Fibroblast of skin of right biceps (primary cell): ENCODE results near the gene GALNT18.

Source experiments
- DNase-seq: peaks from one replicate; pipeline ENCODE4 v3.0.0-alpha.2; 2013

GALNT18 gene

GRCh38 chr11:11622772-11623171 is 967 bp upstream of the GALNT18 start:
- no peak for DNase-seq

GRCh38 chr11:11622340-11622706 is 518 bp upstream of the GALNT18 start:
- DNase-seq, result no peak

- peak; percentile 18 for DNase-seq
Observed at GRCh38 chr11:11620921-11621572, 758 bp downstream of the GALNT18 start.

GRCh38 chr11:11620173-11620920 is 1.5 kb downstream of the GALNT18 start:
- no peak for DNase-seq

GRCh38 chr11:11618973-11619435 is 2.8 kb downstream of the GALNT18 start:
- no peak for DNase-seq

GRCh38 chr11:11615086-11615485 is 6.7 kb downstream of the GALNT18 start:
- no peak for DNase-seq

GRCh38 chr11:11612439-11612838 is 9.4 kb downstream of the GALNT18 start:
- DNase-seq, result no peak

GRCh38 chr11:11611381-11611780 is 10.4 kb downstream of the GALNT18 start:
- no peak for DNase-seq

GRCh38 chr11:11608783-11609232 is 13.0 kb downstream of the GALNT18 start:
- DNase-seq, result peak; percentile 66

- no peak for DNase-seq
Observed at GRCh38 chr11:11607772-11608171, 14.0 kb downstream of the GALNT18 start.

GRCh38 chr11:11605821-11606450 is 15.9 kb downstream of the GALNT18 start:
- DNase-seq, result no peak

- DNase-seq, result no peak
Observed at GRCh38 chr11:11605181-11605580, 16.6 kb downstream of the GALNT18 start.

- DNase-seq, result no peak
Observed at GRCh38 chr11:11604370-11604990, 17.3 kb downstream of the GALNT18 start.

- DNase-seq, result no peak
Observed at GRCh38 chr11:11602011-11602410, 19.8 kb downstream of the GALNT18 start.

GRCh38 chr11:11600288-11600687 is 21.5 kb downstream of the GALNT18 start:
- DNase-seq, result no peak

- no peak for DNase-seq
Observed at GRCh38 chr11:11598243-11598642, 23.6 kb downstream of the GALNT18 start.

- DNase-seq, result peak; percentile 14
Observed at GRCh38 chr11:11594162-11594561, 27.6 kb downstream of the GALNT18 start.

GRCh38 chr11:11592146-11592684 is 29.6 kb downstream of the GALNT18 start:
- no peak for DNase-seq

GRCh38 chr11:11589437-11589836 is 32.4 kb downstream of the GALNT18 start:
- DNase-seq, result no peak

- DNase-seq, result no peak
Observed at GRCh38 chr11:11588891-11589290, 32.9 kb downstream of the GALNT18 start.

- no peak for DNase-seq
Observed at GRCh38 chr11:11588243-11588642, 33.6 kb downstream of the GALNT18 start.

- peak; percentile 24 for DNase-seq
Observed at GRCh38 chr11:11587122-11587521, 34.7 kb downstream of the GALNT18 start.

- DNase-seq, result no peak
Observed at GRCh38 chr11:11586465-11586864, 35.3 kb downstream of the GALNT18 start.
